ENCODE results near the gene RAB4A.
"Not testable (repeated sequence)": the region's sequence is repeated elsewhere in the genome, so short reads cannot be mapped to it uniquely, and the experiment has no call there.

RAB4A gene

DNA sequence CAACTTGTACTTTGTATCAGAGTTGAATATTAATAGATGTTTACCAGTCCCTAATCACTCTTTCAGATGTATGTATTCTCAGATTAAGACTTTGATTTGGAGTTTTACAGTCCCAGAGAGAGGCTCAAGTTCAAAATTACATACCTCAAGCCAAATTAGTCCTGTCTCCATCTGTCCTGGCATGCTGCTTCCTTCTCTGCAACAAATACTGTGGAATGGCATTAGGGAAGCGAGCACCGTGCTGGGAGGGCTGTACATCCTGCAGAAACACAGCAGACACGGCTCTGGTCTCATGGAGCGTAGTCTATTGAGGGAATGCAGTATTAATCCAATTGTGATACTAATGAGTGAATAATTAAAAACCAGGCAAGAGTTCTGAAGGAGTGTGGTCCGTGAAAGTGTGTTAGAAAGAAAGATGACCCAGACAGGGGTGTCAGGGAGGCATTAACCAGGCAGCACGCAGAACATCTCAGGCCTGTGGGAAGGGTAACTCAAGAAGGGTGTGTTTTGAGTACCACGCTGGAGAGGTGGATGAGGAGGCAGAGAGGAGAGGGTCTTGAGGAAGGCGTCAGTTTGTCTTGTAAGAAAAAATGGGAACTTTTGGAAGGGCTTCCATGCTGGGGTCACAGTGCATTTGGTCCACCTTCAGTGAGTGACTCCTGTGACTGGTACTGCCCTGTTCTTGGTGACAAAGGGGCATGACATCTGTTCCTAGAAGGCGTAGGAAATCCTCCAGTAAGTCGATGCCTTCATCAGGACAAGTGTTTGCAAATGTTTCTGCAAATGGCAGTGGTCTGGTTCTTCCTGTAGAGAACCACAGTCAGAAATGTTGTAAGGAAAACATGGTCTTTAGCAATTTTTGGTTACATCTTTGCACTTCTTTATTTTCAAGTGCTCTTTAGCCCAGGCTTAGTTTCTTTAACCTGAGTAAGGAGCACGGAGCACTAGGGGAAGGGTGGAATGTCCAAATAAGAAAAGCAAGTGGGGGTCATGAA is 1.6 kb downstream of the RAB4A start:
- DNase-seq (ENCODE audit: low read depth, low spot score): no peak

- no peak for DNase-seq (ENCODE audit: low read depth, low spot score)
These were observed 2.8 kb downstream of the RAB4A start for GRCh38 chr1:229273507-229274232.

- DNase-seq (ENCODE audit: low read depth, low spot score): no peak
These were observed 4.1 kb downstream of the RAB4A start for GRCh38 chr1:229275005-229275404.

DNA sequence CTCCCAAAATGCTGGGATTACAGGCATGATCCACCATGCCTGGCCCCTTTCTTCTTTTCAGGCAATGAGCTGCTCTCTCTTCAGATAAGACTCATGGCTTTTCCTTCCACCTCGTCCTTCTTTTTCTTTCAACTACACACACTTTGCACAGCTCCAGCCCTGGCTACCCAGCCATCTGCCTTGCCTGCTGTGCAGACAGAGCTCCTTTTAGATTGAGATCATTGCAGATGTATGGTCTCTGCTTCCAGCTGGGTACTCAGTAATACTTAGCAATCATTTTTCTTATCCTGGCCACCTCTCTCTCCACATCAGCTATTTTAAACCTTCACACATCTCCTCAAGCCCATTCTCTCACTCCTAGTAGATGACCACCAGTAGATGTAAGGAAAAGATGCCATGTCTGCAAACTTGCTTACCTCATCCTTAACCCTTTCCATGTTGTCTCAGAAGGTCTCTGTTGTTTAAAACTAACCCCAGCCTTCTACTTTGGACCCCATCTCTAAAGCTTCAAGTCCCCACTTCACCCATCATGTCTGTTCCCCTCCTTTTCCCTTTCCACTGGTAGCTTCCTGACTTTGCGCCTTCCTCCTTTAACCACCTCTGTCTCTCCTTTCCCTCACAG is 7.3 kb downstream of the RAB4A start:
- no peak for DNase-seq (ENCODE audit: low read depth, low spot score)

- no peak for DNase-seq (ENCODE audit: low read depth, low spot score)
These were observed 8.3 kb downstream of the RAB4A start for GRCh38 chr1:229279242-229279641.

DNA sequence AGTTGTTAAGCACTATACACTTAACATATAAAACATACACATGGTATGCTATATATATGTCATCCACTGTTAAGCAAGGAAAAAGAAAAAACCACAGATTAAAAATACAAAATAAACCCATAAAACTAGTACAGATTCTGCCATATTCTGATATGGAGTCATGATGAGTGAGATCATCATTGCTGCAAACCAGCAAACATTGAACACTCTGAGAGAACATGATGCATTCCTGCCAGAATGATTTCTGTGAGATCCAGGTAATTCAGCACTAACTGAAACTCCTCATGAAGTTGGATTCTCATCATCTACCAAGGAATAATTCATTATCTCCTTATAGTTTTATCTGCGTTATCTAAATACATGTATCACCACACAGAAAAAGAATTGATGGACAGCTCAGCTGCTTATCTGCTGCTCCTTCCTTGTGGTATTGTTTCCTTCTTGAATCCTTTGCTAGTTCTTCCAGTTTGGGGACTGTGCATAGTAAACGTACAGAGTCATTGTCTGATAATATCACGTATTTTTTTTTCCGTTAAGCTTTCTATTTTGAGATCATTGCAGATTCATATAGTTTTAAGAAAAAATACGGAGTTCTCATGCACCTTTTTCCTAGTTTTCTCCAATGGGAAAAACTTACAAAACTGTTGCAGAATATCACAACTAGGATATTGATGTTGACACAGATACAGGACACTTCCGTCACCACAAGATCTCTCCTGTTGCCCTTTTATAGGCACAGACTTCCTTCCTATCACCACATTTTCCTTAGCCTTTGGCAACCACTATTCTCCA is 9.3 kb downstream of the RAB4A start:
- no peak for DNase-seq (ENCODE audit: low read depth, low spot score)

DNA sequence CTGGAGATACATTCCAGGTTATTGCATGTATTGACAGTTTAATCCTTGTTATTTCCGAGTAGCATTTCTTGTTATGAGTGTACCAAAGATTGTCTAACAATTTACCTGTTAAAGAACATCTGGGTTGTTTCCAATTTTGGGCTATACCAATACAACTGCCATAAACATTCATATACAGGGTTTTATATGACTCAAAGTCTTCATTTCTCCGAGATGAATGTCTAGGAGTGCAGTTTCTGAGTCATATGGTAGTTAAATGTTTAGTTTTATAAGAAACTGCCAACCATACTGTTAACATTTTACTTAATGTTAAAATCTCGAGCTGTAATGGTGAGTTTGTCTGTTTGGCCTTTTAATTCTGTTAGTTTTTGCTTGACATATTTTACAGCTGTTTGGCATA is 10.0 kb downstream of the RAB4A start:
- DNase-seq (ENCODE audit: low read depth, low spot score): no peak

GRCh38 chr1:229281339-229281926 is 10.5 kb downstream of the RAB4A start:
- no peak for DNase-seq (ENCODE audit: low read depth, low spot score)

- no peak for DNase-seq (ENCODE audit: low read depth, low spot score)
These were observed 11.4 kb downstream of the RAB4A start for GRCh38 chr1:229282295-229282823.

GRCh38 chr1:229283183-229283611 is 12.3 kb downstream of the RAB4A start:
- DNase-seq (ENCODE audit: low read depth, low spot score): no peak

DNA sequence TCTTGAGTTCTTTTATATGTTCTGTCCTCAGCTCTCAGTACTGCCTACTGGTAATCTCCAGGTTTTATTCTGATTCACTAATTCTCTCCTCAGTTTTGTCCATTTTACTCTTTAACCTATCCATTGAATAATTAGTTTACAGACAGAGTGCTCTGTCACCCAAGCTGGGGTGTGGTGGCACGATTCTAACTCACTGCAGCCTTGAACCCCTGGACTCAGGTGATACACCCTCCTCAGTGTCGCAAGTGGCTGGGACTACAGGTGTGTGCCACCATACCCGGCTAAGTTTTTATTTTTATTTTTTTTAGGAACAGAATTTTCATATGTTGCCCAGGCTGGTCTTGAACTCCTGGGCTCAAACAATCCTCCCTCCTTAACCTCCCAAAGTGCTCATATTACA is 14.0 kb downstream of the RAB4A start:
- no peak for DNase-seq (ENCODE audit: low read depth, low spot score)

DNA sequence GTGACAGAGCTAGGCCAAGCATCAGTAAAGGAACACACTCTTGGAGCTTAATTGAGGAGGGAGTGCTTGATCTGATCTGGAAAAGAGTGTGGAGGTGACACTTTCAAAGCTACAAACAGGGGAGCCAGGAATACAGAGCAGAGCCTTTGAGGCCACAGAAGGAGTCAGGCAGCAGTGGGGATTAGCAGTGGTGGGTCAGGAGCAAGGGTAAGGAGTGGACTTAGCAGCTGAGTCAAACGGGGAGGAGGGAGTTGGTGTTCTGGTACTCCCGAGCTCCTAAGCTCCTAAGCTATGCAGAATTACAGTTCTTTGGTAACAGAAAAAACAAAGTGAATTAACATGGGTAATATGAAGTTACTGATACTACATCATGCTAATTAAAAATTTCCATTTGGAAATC is 14.5 kb downstream of the RAB4A start:
- no peak for DNase-seq (ENCODE audit: low read depth, low spot score)

GRCh38 chr1:229286099-229286766 is 15.3 kb downstream of the RAB4A start:
- DNase-seq (ENCODE audit: low read depth, low spot score): no peak

DNA sequence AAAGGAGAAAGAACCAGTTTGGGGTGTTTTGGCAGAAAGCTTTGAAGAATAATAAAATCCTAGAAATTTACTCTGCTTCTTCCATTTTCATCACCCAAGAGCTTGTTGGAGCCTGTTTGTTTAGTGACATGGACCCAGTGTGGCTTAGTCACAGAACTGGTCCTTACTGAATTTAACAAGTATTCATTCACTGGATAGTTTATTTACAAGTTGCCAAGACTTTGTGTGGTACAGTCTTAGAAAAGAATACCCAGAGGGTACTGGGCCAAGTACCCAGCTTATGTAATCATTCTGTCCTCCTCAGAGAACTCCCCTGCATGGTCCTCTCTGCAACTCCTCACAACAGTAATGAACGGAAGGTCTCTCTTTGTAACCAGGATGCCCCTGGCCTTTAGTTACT is 16.4 kb downstream of the RAB4A start:
- no peak for DNase-seq (ENCODE audit: low read depth, low spot score)

GRCh38 chr1:229288516-229288915 is 17.6 kb downstream of the RAB4A start:
- DNase-seq (ENCODE audit: low read depth, low spot score): no peak

GRCh38 chr1:229291686-229292085 is 20.8 kb downstream of the RAB4A start:
- not testable (repeated sequence) for DNase-seq (ENCODE audit: low read depth, low spot score)

GRCh38 chr1:229293528-229294204 is 22.8 kb downstream of the RAB4A start:
- DNase-seq (ENCODE audit: low read depth, low spot score): no peak

GRCh38 chr1:229295745-229296144 is 24.8 kb downstream of the RAB4A start:
- DNase-seq (ENCODE audit: low read depth, low spot score): no peak

DNA sequence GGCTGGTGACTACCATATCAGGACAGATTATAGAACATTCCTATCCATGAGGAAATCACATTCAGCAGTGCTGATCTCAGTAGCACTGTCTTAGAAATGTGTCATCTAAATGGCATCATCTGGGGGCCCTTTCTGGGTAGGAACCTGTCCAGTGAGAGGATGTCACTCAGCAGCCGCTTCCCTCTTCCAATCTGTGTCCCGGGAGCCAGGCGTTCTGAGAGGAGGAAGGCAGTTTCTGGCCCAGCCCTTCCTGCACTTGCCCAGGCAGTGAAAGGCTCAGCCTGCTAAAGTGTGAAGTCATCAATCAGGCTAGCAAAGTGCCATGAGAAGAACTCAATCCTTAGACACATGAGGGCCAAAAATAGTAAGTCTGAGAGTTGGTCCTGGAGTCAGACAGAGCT is 25.6 kb downstream of the RAB4A start:
- no peak for DNase-seq (ENCODE audit: low read depth, low spot score)

DNA sequence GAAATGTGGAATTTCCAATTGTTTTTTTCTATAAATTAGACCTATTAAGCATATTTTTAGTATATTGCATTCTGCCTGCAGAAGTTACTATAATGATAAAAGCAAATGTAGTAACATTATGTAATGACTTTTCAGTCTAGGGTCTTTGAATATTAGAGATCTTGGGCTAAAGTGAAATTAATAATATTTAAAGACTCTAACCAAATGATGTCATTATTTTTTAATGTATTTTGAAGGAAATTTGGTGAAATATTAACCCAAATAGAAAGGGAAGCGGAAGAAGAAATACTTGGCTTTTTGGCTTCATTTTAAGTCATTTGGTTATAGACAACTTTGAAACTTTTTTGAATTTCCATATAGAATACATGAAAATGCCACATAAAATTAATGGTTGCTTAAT is 26.8 kb downstream of the RAB4A start:
- no peak for DNase-seq (ENCODE audit: low read depth, low spot score)

Measured in iPS DF 19.7 (cell line).